SK-N-SH treated with all-trans-retinoic acid at 6 μM for 48 hours (cell line): ENCODE results near the gene ZNF614.
A peak's percentile ranks its signal among the peaks of the same experiment; 100 is the strongest.

Source experiments
- ATAC-seq: fragments of 200-7000 bp; cut with Tn5 transposase; 3 replicates; pipeline ENCODE4 v1.9.1; 2020; ENCODE audit warnings: mild to moderate bottlenecking, moderate library complexity
- ARNTL ChIP-seq: fragments of 450-650 bp; formaldehyde crosslinking; IDR thresholded peaks from 2 replicates; pipeline ENCODE4 v1.5.0; 2020; ENCODE audit warnings: low read depth, mild to moderate bottlenecking, moderate library complexity, borderline replicate concordance
- BACH2 ChIP-seq: fragments of 250-450 bp; sonication (Bioruptor Pico); IDR thresholded peaks from 2 replicates; pipeline ENCODE4 v1.9.0; 2021; ENCODE audit warnings: mild to moderate bottlenecking, borderline replicate concordance
- CSDC2 ChIP-seq: fragments of 250-450 bp; sonication (Bioruptor Pico); IDR thresholded peaks from 2 replicates; pipeline ENCODE4 v1.5.0; 2020; ENCODE audit warnings: mild to moderate bottlenecking, moderate library complexity
- ESRRG ChIP-seq: fragments of 250-450 bp; sonication (Bioruptor Pico); IDR thresholded peaks from 2 replicates; pipeline ENCODE4 v1.6.1; 2021; ENCODE audit warnings: mild to moderate bottlenecking
- GLIS3 ChIP-seq: fragments of 250-450 bp; sonication (Bioruptor Pico); IDR thresholded peaks from 2 replicates; pipeline ENCODE4 v1.5.0; 2020; ENCODE audit warnings: mild to moderate bottlenecking, moderate library complexity
- ISL1 ChIP-seq: fragments of 250-450 bp; sonication (Bioruptor Pico); IDR thresholded peaks from 2 replicates; pipeline ENCODE4 v2.1.2; 2022; ENCODE audit warnings: mild to moderate bottlenecking, moderate library complexity
- OSR1 ChIP-seq: fragments of 250-450 bp; sonication (Bioruptor Pico); IDR thresholded peaks from 2 replicates; pipeline ENCODE4 v1.8.0; 2022; ENCODE audit warnings: moderate library complexity, mild to moderate bottlenecking, inconsistent platforms
- PPARA ChIP-seq: fragments of 250-450 bp; sonication (Bioruptor Pico); IDR thresholded peaks from 2 replicates; pipeline ENCODE4 v1.5.0; 2020; ENCODE audit warnings: mild to moderate bottlenecking, borderline replicate concordance
- RARB ChIP-seq: fragments of 250-450 bp; sonication (Bioruptor Pico); IDR thresholded peaks from 2 replicates; pipeline ENCODE4 v1.8.0; 2021; ENCODE audit warnings: mild to moderate bottlenecking, moderate library complexity
- SNAI2 ChIP-seq: fragments of 250-450 bp; sonication (Bioruptor Pico); IDR thresholded peaks from 2 replicates; pipeline ENCODE4 v1.5.0; 2020; ENCODE audit warnings: mild to moderate bottlenecking, moderate library complexity
- TCF4 ChIP-seq: fragments of 250-450 bp; sonication (Bioruptor Pico); IDR thresholded peaks from 2 replicates; pipeline ENCODE4 v1.8.0; 2021; ENCODE audit warnings: mild to moderate bottlenecking, moderate library complexity, borderline replicate concordance
- TOX ChIP-seq: fragments of 250-450 bp; sonication (Bioruptor Pico); IDR thresholded peaks from 2 replicates; pipeline ENCODE4 v1.8.0; 2021; ENCODE audit warnings: mild to moderate bottlenecking, moderate library complexity, borderline replicate concordance
- ZC3H10 ChIP-seq: fragments of 250-450 bp; sonication (Bioruptor Pico); IDR thresholded peaks from 2 replicates; pipeline ENCODE4 v1.5.1; 2021; ENCODE audit warnings: mild to moderate bottlenecking, moderate library complexity
- ZFP3 ChIP-seq: fragments of 250-450 bp; sonication (Bioruptor Pico); IDR thresholded peaks from 2 replicates; pipeline ENCODE4 v1.5.0; 2020; ENCODE audit warnings: mild to moderate bottlenecking, moderate library complexity
- ZFP30 ChIP-seq: fragments of 450-650 bp; formaldehyde crosslinking; IDR thresholded peaks from 2 replicates; pipeline ENCODE4 v1.5.0; 2022; ENCODE audit warnings: mild to moderate bottlenecking, moderate library complexity
- ZNF565 ChIP-seq: fragments of 450-650 bp; formaldehyde crosslinking; conservative IDR thresholded peaks from 2 replicates; pipeline ENCODE4 v1.5.0; 2020; ENCODE audit warnings: low read depth, mild to moderate bottlenecking, moderate library complexity
- ZNF70 ChIP-seq: fragments of 450-650 bp; formaldehyde crosslinking; IDR thresholded peaks from 2 replicates; pipeline ENCODE4 v1.5.0; 2020; ENCODE audit warnings: mild to moderate bottlenecking, moderate library complexity
- ZNF8 ChIP-seq: fragments of 450-650 bp; formaldehyde crosslinking; IDR thresholded peaks from 2 replicates; pipeline ENCODE4 v1.5.0; 2020; ENCODE audit warnings: mild to moderate bottlenecking, moderate library complexity
- TF ChIP-seq, protein P1 (sequence below): fragments of 250-450 bp; sonication (Bioruptor Pico); IDR thresholded peaks from 2 replicates; pipeline ENCODE4 v1.5.1; 2020; ENCODE audit warnings: low read depth, mild to moderate bottlenecking, moderate library complexity
- TF ChIP-seq, protein P2 (sequence below): fragments of 250-450 bp; sonication (Bioruptor Pico); IDR thresholded peaks from 2 replicates; pipeline ENCODE4 v1.8.0; 2021; ENCODE audit warnings: low read depth, mild to moderate bottlenecking, moderate library complexity, borderline replicate concordance
- TF ChIP-seq, protein P3 (sequence below): fragments of 250-450 bp; sonication (Bioruptor Pico); IDR thresholded peaks from 2 replicates; pipeline ENCODE4 v1.5.1; 2021; ENCODE audit warnings: mild to moderate bottlenecking, moderate library complexity
- TF ChIP-seq, protein P4 (sequence below): fragments of 250-450 bp; sonication (Bioruptor Pico); IDR thresholded peaks from 2 replicates; pipeline ENCODE4 v1.8.0; 2020; ENCODE audit warnings: mild to moderate bottlenecking, moderate library complexity, borderline replicate concordance
- TF ChIP-seq, protein P5 (sequence below): fragments of 250-450 bp; sonication (Bioruptor Pico); IDR thresholded peaks from 2 replicates; pipeline ENCODE4 v1.5.0; 2020; ENCODE audit warnings: mild to moderate bottlenecking, moderate library complexity

Gene ZNF614

DNA sequence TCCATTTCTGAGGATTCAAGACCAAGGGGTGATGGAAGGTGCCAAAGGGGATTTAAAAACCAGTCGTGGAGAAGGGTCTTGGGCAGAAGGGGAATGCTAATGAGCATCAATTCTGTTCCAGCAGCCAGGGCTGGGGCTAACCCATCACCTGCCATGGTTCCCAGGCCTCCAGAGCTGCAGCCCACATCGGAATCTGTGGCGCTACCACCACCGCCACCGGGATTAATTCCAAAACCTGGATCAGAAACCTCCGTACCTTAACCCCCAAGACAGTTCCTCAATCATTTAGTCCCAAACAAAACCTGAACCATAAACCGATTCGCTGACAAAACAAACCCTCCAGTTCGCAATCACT lies 20.8 kb downstream of the ZNF614 start:
- ATAC-seq = peak; percentile 62
- TF ChIP-seq ZNF8 (CRISPR knock-in tag) = no peak

DNA sequence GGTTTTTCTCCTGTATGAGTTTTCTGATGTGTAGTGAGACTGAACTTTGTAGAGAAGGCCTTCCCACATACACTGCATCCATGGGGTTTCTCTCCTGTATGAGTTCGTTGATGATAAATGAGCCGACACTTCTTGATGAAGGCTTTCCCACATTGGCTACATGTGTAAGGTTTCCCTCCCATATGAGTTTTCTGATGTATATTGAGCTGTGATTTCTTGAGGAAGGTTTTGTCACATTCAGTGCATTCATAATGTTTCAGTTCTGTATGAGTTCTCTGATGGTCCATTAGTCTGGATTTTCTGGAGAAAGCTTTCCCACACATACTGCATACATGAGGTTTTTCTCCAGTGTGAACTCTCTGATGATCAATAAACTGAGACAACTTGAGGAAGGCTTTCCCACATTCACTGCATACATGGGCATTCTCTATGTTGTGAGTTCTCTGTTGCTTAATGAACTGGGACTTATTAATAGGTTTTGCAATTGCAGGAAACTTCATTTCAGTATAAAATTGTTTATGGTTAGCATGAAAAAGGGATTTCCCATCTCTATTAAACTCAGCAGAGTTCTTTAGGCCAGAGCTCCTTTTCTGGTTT lies 34.0 kb downstream of the ZNF614 start:
- TF ChIP-seq, protein P1, sequence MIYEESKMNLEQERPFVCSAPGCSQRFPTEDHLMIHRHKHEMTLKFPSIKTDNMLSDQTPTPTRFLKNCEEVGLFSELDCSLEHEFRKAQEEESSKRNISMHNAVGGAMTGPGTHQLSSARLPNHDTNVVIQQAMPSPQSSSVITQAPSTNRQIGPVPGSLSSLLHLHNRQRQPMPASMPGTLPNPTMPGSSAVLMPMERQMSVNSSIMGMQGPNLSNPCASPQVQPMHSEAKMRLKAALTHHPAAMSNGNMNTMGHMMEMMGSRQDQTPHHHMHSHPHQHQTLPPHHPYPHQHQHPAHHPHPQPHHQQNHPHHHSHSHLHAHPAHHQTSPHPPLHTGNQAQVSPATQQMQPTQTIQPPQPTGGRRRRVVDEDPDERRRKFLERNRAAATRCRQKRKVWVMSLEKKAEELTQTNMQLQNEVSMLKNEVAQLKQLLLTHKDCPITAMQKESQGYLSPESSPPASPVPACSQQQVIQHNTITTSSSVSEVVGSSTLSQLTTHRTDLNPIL (CRISPR knock-in tag) = no peak
- TF ChIP-seq ZFP3 = no peak
- no peak for TF ChIP-seq ZNF565 (CRISPR knock-in tag)
- TF ChIP-seq ESRRG (CRISPR knock-in tag) = no peak
- no peak for TF ChIP-seq OSR1 (CRISPR knock-in tag)
- TF ChIP-seq, protein P2, sequence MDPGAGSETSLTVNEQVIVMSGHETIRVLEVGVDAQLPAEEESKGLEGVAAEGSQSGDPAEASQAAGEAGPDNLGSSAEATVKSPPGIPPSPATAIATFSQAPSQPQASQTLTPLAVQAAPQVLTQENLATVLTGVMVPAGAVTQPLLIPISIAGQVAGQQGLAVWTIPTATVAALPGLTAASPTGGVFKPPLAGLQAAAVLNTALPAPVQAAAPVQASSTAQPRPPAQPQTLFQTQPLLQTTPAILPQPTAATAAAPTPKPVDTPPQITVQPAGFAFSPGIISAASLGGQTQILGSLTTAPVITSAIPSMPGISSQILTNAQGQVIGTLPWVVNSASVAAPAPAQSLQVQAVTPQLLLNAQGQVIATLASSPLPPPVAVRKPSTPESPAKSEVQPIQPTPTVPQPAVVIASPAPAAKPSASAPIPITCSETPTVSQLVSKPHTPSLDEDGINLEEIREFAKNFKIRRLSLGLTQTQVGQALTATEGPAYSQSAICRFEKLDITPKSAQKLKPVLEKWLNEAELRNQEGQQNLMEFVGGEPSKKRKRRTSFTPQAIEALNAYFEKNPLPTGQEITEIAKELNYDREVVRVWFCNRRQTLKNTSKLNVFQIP = no peak
- no peak for TF ChIP-seq BACH2 (CRISPR knock-in tag)
- no peak for TF ChIP-seq ZFP30
- no peak for TF ChIP-seq SNAI2 (CRISPR knock-in tag)
- no peak for TF ChIP-seq ISL1
- ATAC-seq = no peak

DNA sequence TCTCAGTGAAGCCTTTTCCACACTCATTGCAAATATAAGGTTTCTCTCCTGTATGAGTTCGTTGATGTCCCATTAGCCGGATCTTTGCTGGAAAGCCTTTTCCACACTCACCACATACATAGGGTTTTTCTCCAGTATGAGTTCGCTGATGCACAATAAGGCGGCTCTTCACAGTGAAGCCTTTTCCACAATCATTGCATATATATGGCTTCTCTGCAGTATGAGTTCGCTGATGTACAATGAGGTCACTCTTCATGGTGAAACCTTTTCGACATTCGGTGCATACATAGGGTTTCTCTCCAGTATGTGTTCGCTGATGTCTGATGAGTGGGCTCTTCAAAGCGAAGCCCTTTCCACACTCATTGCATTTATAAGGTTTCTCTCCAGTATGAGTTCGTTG lies 34.8 kb downstream of the ZNF614 start:
- no peak for ATAC-seq
- TF ChIP-seq ZC3H10 (CRISPR knock-in tag) (no peak), ZNF565 (CRISPR knock-in tag) (no peak), ARNTL (CRISPR knock-in tag) (no peak), OSR1 (CRISPR knock-in tag) (no peak), ZNF70 (CRISPR knock-in tag) (no peak), GLIS3 (CRISPR knock-in tag) (no peak), BACH2 (CRISPR knock-in tag) (no peak), ESRRG (CRISPR knock-in tag) (no peak), ZFP3 (no peak), TCF4 (no peak), PPARA (CRISPR knock-in tag) (no peak)
- TF ChIP-seq, protein P3, sequence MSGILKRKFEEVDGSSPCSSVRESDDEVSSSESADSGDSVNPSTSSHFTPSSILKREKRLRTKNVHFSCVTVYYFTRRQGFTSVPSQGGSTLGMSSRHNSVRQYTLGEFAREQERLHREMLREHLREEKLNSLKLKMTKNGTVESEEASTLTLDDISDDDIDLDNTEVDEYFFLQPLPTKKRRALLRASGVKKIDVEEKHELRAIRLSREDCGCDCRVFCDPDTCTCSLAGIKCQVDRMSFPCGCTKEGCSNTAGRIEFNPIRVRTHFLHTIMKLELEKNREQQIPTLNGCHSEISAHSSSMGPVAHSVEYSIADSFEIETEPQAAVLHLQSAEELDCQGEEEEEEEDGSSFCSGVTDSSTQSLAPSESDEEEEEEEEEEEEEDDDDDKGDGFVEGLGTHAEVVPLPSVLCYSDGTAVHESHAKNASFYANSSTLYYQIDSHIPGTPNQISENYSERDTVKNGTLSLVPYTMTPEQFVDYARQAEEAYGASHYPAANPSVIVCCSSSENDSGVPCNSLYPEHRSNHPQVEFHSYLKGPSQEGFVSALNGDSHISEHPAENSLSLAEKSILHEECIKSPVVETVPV (CRISPR knock-in tag) = no peak
- TF ChIP-seq, protein P4, sequence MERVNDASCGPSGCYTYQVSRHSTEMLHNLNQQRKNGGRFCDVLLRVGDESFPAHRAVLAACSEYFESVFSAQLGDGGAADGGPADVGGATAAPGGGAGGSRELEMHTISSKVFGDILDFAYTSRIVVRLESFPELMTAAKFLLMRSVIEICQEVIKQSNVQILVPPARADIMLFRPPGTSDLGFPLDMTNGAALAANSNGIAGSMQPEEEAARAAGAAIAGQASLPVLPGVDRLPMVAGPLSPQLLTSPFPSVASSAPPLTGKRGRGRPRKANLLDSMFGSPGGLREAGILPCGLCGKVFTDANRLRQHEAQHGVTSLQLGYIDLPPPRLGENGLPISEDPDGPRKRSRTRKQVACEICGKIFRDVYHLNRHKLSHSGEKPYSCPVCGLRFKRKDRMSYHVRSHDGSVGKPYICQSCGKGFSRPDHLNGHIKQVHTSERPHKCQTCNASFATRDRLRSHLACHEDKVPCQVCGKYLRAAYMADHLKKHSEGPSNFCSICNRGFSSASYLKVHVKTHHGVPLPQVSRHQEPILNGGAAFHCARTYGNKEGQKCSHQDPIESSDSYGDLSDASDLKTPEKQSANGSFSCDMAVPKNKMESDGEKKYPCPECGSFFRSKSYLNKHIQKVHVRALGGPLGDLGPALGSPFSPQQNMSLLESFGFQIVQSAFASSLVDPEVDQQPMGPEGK (CRISPR knock-in tag) = no peak
- TF ChIP-seq, all 23 proteins: peak for 0

DNA sequence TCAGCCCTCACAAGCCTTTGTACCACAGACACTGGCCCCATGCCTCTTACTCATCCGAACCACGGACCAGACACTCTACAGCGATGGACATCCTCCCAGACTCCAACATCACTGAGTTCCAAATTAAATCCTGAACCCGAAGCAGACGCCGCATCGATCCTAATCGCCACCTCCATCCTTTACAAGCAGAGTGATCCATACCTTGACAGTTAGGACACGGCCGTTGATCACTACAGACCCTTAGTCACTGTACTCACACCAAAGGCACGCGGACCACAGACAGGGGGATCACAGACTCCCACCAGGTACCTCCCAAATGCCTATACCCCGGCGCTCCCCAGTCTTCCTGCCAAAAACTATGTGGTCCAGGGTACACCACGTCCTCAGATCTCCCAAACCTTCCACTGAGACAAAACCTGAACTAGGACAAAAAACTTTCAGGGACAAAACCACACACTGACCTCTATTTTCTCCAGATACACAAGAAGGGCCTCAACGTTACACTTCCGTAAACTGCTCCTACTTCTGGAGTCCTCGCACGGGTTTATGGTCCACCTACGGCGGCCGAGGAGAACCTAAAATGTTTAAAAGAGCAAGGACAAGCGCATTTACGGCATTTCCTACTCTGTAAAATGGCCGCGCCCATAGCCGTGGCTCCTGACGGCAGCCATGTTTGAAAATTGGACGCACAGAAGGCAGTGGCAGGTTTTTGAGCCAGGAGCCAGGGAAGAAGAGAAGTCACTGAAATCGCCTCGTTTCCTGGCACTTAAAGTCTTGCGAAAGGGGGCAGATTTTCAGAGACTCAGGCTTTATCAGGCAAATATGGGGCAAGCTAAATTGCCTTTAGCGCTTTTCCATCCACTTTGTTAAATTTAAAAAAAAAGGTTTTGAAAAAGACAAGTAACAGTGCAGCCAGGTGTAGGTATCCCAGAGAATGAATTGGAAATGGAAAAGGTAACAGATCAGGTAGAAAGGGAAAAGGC lies 41.6 kb downstream of the ZNF614 start, which contains the start of gene ZNF350:
Gene ZNF350 (minus strand): TSS at position 532 of the 983 bp plus-strand sequence. CDS start 12,480 bp downstream, outside the sequence.
- peak; percentile 100 for ATAC-seq
- TF ChIP-seq, protein P5, sequence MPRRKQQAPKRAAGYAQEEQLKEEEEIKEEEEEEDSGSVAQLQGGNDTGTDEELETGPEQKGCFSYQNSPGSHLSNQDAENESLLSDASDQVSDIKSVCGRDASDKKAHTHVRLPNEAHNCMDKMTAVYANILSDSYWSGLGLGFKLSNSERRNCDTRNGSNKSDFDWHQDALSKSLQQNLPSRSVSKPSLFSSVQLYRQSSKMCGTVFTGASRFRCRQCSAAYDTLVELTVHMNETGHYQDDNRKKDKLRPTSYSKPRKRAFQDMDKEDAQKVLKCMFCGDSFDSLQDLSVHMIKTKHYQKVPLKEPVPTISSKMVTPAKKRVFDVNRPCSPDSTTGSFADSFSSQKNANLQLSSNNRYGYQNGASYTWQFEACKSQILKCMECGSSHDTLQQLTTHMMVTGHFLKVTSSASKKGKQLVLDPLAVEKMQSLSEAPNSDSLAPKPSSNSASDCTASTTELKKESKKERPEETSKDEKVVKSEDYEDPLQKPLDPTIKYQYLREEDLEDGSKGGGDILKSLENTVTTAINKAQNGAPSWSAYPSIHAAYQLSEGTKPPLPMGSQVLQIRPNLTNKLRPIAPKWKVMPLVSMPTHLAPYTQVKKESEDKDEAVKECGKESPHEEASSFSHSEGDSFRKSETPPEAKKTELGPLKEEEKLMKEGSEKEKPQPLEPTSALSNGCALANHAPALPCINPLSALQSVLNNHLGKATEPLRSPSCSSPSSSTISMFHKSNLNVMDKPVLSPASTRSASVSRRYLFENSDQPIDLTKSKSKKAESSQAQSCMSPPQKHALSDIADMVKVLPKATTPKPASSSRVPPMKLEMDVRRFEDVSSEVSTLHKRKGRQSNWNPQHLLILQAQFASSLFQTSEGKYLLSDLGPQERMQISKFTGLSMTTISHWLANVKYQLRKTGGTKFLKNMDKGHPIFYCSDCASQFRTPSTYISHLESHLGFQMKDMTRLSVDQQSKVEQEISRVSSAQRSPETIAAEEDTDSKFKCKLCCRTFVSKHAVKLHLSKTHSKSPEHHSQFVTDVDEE (CRISPR knock-in tag) = 0 out of 2 replicates have a peak, but pooled peaks have one; percentile 40
- TF ChIP-seq PPARA (CRISPR knock-in tag) (no peak), TCF4 (no peak), CSDC2 (peak; percentile 73; the same call in 1 of the 2 replicates), TOX (no peak), ZFP3 (no peak; the same call in 1 of the 2 replicates), ZNF8 (CRISPR knock-in tag) (no peak), BACH2 (CRISPR knock-in tag) (0 out of 2 replicates have a peak, but pooled peaks have one; percentile 59), ZC3H10 (CRISPR knock-in tag) (no peak), ARNTL (CRISPR knock-in tag) (no peak), SNAI2 (CRISPR knock-in tag) (no peak), OSR1 (CRISPR knock-in tag) (no peak), RARB (no peak)
- TF ChIP-seq, protein P2 = no peak
